Liver (tissue), 3 donors: ENCODE data around the gene CELSR1.

Source experiments
- EGR1 ChIP-seq, 2 donors: IDR thresholded peaks; 2 replicates each; pipeline ENCODE4 v1.6.1; 2016 to 2018; ENCODE audit warnings: antibody characterized with exemption in 2 of 2, low read depth in 2 of 2
- FOXA1 ChIP-seq: IDR thresholded peaks from 2 replicates; pipeline ENCODE4 v1.6.1; 2016; ENCODE audit warnings: antibody characterized with exemption
- GABPA ChIP-seq, 2 donors: IDR thresholded peaks in 1 of 2; conservative IDR thresholded peaks in 1 of 2; 2 replicates each; pipeline ENCODE4 v1.6.1; 2016; ENCODE audit warnings: antibody characterized with exemption in 2 of 2, mild to moderate bottlenecking in 1 of 2, moderate library complexity in 1 of 2
- HNF4G ChIP-seq: IDR thresholded peaks from 2 replicates; pipeline ENCODE4 v1.6.1; 2016; ENCODE audit warnings: antibody characterized with exemption
- JUND ChIP-seq, 2 donors: IDR thresholded peaks; 2 replicates each; pipeline ENCODE4 v1.6.1; 2016; ENCODE audit warnings: antibody characterized with exemption in 2 of 2
- RAD21 ChIP-seq, 2 donors: IDR thresholded peaks; 2 replicates each; pipeline ENCODE4 v1.6.1; 2016; ENCODE audit warnings: antibody characterized with exemption in 2 of 2, mild to moderate bottlenecking in 2 of 2
- YY1 ChIP-seq: IDR thresholded peaks from 2 replicates; pipeline ENCODE4 v1.6.1; 2016; ENCODE audit warnings: antibody characterized with exemption, mild to moderate bottlenecking
- TF ChIP-seq, protein P1 (sequence below): fragments of 150-350 bp; IDR thresholded peaks from 2 replicates; pipeline ENCODE4 v1.5.1; 2017; ENCODE audit warnings: improper control_type of control experiment, low read depth, low read length; ENCODE audit not compliant: missing input control
- TF ChIP-seq, protein P2 (sequence below): IDR thresholded peaks from 2 replicates; pipeline ENCODE4 v1.6.1; 2016; ENCODE audit warnings: antibody characterized with exemption
- TF ChIP-seq, protein P3 (sequence below): IDR thresholded peaks from 2 replicates; pipeline ENCODE4 v1.6.1; 2016; ENCODE audit warnings: antibody characterized with exemption
- TF ChIP-seq, protein P4 (sequence below): IDR thresholded peaks from 2 replicates; pipeline ENCODE4 v1.6.1; 2016; ENCODE audit warnings: antibody characterized with exemption, mild to moderate bottlenecking
- donor health status: healthy.
- donor health status: healthy.

DNA sequence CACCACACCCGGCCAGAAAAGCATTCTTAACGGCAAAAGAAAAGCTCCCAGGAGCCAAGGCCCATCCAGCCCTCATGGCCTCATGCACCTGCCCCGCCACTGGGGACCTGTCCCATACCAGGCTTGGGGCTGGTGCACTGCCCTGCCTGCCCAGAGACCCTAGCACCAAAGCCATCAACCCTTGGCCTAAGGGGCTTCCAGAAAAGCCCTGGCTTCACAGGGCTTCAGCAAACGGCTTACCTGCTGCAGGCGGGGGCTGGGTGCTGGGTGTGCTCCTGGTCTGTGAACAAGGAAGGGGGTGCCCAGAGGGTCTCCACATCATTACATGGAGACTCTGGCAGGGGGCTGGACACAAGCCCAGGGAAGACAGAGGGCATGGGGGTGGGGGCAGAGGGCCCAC lies 89.5 kb downstream of the CELSR1 start:
- TF ChIP-seq, protein P1, sequence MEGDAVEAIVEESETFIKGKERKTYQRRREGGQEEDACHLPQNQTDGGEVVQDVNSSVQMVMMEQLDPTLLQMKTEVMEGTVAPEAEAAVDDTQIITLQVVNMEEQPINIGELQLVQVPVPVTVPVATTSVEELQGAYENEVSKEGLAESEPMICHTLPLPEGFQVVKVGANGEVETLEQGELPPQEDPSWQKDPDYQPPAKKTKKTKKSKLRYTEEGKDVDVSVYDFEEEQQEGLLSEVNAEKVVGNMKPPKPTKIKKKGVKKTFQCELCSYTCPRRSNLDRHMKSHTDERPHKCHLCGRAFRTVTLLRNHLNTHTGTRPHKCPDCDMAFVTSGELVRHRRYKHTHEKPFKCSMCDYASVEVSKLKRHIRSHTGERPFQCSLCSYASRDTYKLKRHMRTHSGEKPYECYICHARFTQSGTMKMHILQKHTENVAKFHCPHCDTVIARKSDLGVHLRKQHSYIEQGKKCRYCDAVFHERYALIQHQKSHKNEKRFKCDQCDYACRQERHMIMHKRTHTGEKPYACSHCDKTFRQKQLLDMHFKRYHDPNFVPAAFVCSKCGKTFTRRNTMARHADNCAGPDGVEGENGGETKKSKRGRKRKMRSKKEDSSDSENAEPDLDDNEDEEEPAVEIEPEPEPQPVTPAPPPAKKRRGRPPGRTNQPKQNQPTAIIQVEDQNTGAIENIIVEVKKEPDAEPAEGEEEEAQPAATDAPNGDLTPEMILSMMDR: no peak
- TF ChIP-seq, protein P2, sequence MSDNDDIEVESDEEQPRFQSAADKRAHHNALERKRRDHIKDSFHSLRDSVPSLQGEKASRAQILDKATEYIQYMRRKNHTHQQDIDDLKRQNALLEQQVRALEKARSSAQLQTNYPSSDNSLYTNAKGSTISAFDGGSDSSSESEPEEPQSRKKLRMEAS: no peak
- TF ChIP-seq JUND (IDR thresholded peaks at IDR 0.05) (no peak), RAD21 (IDR thresholded peaks at IDR 0.05) (no peak), EGR1 (IDR thresholded peaks at IDR 0.05; ENCODE audit: low read depth in 2 of 2) (no peak), FOXA1 (no peak), YY1 (no peak), HNF4G (no peak), GABPA (IDR thresholded peaks at IDR 0.05 in 1 of 2, conservative IDR thresholded peaks at IDR 0.05 in 1 of 2) (no peak)
- TF ChIP-seq, protein P3, sequence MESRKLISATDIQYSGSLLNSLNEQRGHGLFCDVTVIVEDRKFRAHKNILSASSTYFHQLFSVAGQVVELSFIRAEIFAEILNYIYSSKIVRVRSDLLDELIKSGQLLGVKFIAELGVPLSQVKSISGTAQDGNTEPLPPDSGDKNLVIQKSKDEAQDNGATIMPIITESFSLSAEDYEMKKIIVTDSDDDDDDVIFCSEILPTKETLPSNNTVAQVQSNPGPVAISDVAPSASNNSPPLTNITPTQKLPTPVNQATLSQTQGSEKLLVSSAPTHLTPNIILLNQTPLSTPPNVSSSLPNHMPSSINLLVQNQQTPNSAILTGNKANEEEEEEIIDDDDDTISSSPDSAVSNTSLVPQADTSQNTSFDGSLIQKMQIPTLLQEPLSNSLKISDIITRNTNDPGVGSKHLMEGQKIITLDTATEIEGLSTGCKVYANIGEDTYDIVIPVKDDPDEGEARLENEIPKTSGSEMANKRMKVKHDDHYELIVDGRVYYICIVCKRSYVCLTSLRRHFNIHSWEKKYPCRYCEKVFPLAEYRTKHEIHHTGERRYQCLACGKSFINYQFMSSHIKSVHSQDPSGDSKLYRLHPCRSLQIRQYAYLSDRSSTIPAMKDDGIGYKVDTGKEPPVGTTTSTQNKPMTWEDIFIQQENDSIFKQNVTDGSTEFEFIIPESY: no peak
- TF ChIP-seq, protein P4, sequence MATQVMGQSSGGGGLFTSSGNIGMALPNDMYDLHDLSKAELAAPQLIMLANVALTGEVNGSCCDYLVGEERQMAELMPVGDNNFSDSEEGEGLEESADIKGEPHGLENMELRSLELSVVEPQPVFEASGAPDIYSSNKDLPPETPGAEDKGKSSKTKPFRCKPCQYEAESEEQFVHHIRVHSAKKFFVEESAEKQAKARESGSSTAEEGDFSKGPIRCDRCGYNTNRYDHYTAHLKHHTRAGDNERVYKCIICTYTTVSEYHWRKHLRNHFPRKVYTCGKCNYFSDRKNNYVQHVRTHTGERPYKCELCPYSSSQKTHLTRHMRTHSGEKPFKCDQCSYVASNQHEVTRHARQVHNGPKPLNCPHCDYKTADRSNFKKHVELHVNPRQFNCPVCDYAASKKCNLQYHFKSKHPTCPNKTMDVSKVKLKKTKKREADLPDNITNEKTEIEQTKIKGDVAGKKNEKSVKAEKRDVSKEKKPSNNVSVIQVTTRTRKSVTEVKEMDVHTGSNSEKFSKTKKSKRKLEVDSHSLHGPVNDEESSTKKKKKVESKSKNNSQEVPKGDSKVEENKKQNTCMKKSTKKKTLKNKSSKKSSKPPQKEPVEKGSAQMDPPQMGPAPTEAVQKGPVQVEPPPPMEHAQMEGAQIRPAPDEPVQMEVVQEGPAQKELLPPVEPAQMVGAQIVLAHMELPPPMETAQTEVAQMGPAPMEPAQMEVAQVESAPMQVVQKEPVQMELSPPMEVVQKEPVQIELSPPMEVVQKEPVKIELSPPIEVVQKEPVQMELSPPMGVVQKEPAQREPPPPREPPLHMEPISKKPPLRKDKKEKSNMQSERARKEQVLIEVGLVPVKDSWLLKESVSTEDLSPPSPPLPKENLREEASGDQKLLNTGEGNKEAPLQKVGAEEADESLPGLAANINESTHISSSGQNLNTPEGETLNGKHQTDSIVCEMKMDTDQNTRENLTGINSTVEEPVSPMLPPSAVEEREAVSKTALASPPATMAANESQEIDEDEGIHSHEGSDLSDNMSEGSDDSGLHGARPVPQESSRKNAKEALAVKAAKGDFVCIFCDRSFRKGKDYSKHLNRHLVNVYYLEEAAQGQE: no peak
